K562 (cell line): ENCODE data around the gene F2RL1. TPM values are rescaled to one million over a fixed set of nuclear protein-coding genes. Genes with fewer than 3 reads are reported as not detected.

Experiments
- ARHGAP35 ChIP-seq: fragments of 450-650 bp; IDR thresholded peaks from 2 replicates; pipeline ENCODE4 v1.6.1; 2018; ENCODE audit not compliant: partially characterized antibody
- ARNT ChIP-seq, 2 experiments: fragments of 450-650 bp; IDR thresholded peaks; 2 replicates each; pipeline ENCODE4 v1.6.1; 2016; ENCODE audit warnings: mild to moderate bottlenecking in 1 of 2
- BRCA1 ChIP-seq, 2 experiments: fragments of 450-650 bp in 1 of 2; sonication (generic) in 1 of 2; formaldehyde crosslinking in 1 of 2; IDR thresholded peaks; 2 replicates each; pipeline versions ENCODE4 v1.5.0 to v1.6.1; 2017 to 2020; ENCODE audit warnings: mild to moderate bottlenecking in 1 of 2, missing genetic modification reagents in 1 of 2
- CEBPG ChIP-seq, 3 experiments: fragments of 200-800 bp in 1 of 3; sonication (Bioruptor generic) in 1 of 3; sonication (generic) in 1 of 3; formaldehyde crosslinking in 1 of 3; IDR thresholded peaks in 2 of 3; conservative IDR thresholded peaks in 1 of 3; 2 replicates each; pipeline versions ENCODE4 v1.6.1 to v1.8.0; 2016 to 2022; ENCODE audit warnings: missing compliant biosample characterization in 2 of 3, missing genetic modification characterization in 2 of 3, mild to moderate bottlenecking in 1 of 3, missing genetic modification reagents in 1 of 3
- CREM ChIP-seq: IDR thresholded peaks from 2 replicates; pipeline ENCODE4 v1.6.1; 2014; ENCODE audit warnings: antibody characterized with exemption, low read depth
- ELF2 ChIP-seq: fragments of 250-450 bp; sonication (Bioruptor Pico); IDR thresholded peaks from 2 replicates; pipeline ENCODE4 v1.5.0; 2021; ENCODE audit warnings: mild to moderate bottlenecking
- HINFP ChIP-seq: fragments of 450-650 bp; conservative IDR thresholded peaks from 2 replicates; pipeline ENCODE4 v1.6.1; 2016; ENCODE audit warnings: missing genetic modification characterization, low read depth, mild to moderate bottlenecking, control low read depth, missing compliant biosample characterization
- HNRNPL ChIP-seq: fragments of 200-400 bp; formaldehyde crosslinking; IDR thresholded peaks from 2 replicates; pipeline ENCODE4 v1.6.1; 2017; ENCODE audit warnings: low read depth, mild to moderate bottlenecking, low read length
- HSF4 ChIP-seq: fragments of 250-450 bp; sonication (Bioruptor Pico); IDR thresholded peaks from 2 replicates; pipeline ENCODE4 v2.1.2; 2022; ENCODE audit warnings: mild to moderate bottlenecking, moderate library complexity, borderline replicate concordance
- KDM5B ChIP-seq: fragments of 200-600 bp; sonication (generic); IDR thresholded peaks from 2 replicates; pipeline ENCODE4 v1.6.1; 2012; ENCODE audit warnings: low read depth, mild to moderate bottlenecking, moderate library complexity, low read length, control low read depth, inconsistent platforms; ENCODE audit not compliant: insufficient replicate concordance
- LEF1 ChIP-seq: fragments of 450-650 bp; IDR thresholded peaks from 2 replicates; pipeline ENCODE4 v1.6.1; 2016; ENCODE audit warnings: mild to moderate bottlenecking
- NCOA4 ChIP-seq: fragments of 450-650 bp; IDR thresholded peaks from 2 replicates; pipeline ENCODE4 v1.6.1; 2018; ENCODE audit warnings: mild to moderate bottlenecking; ENCODE audit not compliant: partially characterized antibody
- NFXL1 ChIP-seq: fragments of 450-650 bp; formaldehyde crosslinking; IDR thresholded peaks from 2 replicates; pipeline ENCODE4 v1.4.0; 2021; ENCODE audit warnings: mild to moderate bottlenecking
- PHB2 ChIP-seq: fragments of 450-650 bp; IDR thresholded peaks from 2 replicates; pipeline ENCODE4 v1.6.1; 2017; ENCODE audit warnings: low read depth
- TEAD2 ChIP-seq: fragments of 450-650 bp; IDR thresholded peaks from 2 replicates; pipeline ENCODE4 v1.6.1; 2016; ENCODE audit warnings: missing genetic modification characterization, control low read depth, missing compliant biosample characterization
- TFAM ChIP-seq: fragments of 250-450 bp; sonication (Bioruptor Pico); conservative IDR thresholded peaks from 2 replicates; pipeline ENCODE4 v1.5.0; 2021; ENCODE audit warnings: mild to moderate bottlenecking, moderate library complexity
- THRA ChIP-seq: fragments of 450-650 bp; IDR thresholded peaks from 2 replicates; pipeline ENCODE4 v1.6.1; 2017; ENCODE audit warnings: mild to moderate bottlenecking, moderate library complexity
- polyA plus RNA-seq, 8 experiments: library from polyadenylated mRNA; depleted of rRNA in 4 of 8; stranded (reverse) in 5 of 8; unstranded in 3 of 8; fragments of >200 nt; fragmentation: Nextera tagmentation in 2 of 8; fragmentation: Illumina TruSeq in 1 of 8; extraction: Ambion mirVana in 2 of 8; extraction: Trizol in 1 of 8; gene quantifications; 2 replicates each; pipeline versions ENCODE4 v1.2.1 to v1.2.3, GENCODE V29; 2011 to 2014; ENCODE audit warnings: inconsistent platforms in 1 of 8, missing spikeins in 1 of 8
- total RNA-seq, 7 experiments: library from RNA; depleted of rRNA in 6 of 7; stranded (reverse); fragments of >200 nt in 6 of 7; fragmentation: Illumina TruSeq in 2 of 7; extraction: Trizol in 2 of 7; gene quantifications; 2 replicates each; pipeline versions ENCODE4 v1.2.1 to v1.2.3, GENCODE V29; 2011 to 2021; ENCODE audit warnings: low replicate concordance in 1 of 7
- TF ChIP-seq, protein P1 (sequence below): sonication (generic); formaldehyde crosslinking; IDR thresholded peaks from 2 replicates; pipeline ENCODE4 v1.8.0; 2023; ENCODE audit warnings: mild to moderate bottlenecking, missing genetic modification reagents
- TF ChIP-seq, protein P2 (sequence below): fragments of 250-450 bp; sonication (Bioruptor Pico); IDR thresholded peaks from 2 replicates; pipeline ENCODE4 v1.4.0; 2020; ENCODE audit warnings: mild to moderate bottlenecking, moderate library complexity

The F2RL1 gene
- total and polyA plus RNA-seq, 9 of the 15 experiments (the other 6 are each of a cell fraction or from before 2014, with no cell fraction given), result 0.03 to 0.50 (median 0.27) TPM; not detected in 6

- TF ChIP-seq, protein P1, sequence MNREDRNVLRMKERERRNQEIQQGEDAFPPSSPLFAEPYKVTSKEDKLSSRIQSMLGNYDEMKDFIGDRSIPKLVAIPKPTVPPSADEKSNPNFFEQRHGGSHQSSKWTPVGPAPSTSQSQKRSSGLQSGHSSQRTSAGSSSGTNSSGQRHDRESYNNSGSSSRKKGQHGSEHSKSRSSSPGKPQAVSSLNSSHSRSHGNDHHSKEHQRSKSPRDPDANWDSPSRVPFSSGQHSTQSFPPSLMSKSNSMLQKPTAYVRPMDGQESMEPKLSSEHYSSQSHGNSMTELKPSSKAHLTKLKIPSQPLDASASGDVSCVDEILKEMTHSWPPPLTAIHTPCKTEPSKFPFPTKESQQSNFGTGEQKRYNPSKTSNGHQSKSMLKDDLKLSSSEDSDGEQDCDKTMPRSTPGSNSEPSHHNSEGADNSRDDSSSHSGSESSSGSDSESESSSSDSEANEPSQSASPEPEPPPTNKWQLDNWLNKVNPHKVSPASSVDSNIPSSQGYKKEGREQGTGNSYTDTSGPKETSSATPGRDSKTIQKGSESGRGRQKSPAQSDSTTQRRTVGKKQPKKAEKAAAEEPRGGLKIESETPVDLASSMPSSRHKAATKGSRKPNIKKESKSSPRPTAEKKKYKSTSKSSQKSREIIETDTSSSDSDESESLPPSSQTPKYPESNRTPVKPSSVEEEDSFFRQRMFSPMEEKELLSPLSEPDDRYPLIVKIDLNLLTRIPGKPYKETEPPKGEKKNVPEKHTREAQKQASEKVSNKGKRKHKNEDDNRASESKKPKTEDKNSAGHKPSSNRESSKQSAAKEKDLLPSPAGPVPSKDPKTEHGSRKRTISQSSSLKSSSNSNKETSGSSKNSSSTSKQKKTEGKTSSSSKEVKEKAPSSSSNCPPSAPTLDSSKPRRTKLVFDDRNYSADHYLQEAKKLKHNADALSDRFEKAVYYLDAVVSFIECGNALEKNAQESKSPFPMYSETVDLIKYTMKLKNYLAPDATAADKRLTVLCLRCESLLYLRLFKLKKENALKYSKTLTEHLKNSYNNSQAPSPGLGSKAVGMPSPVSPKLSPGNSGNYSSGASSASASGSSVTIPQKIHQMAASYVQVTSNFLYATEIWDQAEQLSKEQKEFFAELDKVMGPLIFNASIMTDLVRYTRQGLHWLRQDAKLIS (CRISPR knock-in tag), result no peak
- TF ChIP-seq NFXL1 (no peak), CEBPG (CRISPR knock-in tag; IDR thresholded peaks at IDR 0.05) (no peak), CEBPG (tag; conservative IDR thresholded peaks at IDR 0.05 in 1 of 2, IDR thresholded peaks at IDR 0.05 in 1 of 2) (peak in 1 of 2 experiments; percentile 60; a peak in 2 of 4 replicates), ELF2 (no peak), BRCA1 (IDR thresholded peaks at IDR 0.05) (no peak), BRCA1 (CRISPR knock-in tag; IDR thresholded peaks at IDR 0.05) (no peak), LEF1 (peak; percentile 59; the same call in 1 of the 2 replicates), ARHGAP35 (no peak), NCOA4 (no peak), KDM5B (no peak), CREM (0 out of 2 replicates have a peak, but pooled peaks have one; percentile 1), HSF4 (no peak), THRA (no peak), HNRNPL (no peak), PHB2 (no peak), HINFP (tag) (no peak), ARNT (IDR thresholded peaks at IDR 0.05) (no peak), TFAM (CRISPR knock-in tag) (no peak), TEAD2 (tag) (no peak)
- TF ChIP-seq, protein P2, sequence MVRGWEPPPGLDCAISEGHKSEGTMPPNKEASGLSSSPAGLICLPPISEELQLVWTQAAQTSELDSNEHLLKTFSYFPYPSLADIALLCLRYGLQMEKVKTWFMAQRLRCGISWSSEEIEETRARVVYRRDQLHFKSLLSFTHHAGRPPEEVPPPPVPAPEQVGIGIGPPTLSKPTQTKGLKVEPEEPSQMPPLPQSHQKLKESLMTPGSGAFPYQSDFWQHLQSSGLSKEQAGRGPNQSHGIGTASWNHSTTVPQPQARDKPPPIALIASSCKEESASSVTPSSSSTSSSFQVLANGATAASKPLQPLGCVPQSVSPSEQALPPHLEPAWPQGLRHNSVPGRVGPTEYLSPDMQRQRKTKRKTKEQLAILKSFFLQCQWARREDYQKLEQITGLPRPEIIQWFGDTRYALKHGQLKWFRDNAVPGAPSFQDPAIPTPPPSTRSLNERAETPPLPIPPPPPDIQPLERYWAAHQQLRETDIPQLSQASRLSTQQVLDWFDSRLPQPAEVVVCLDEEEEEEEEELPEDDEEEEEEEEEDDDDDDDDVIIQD (CRISPR knock-in tag), result no peak
These were observed 28.1 kb upstream of the F2RL1 start (continued) for GRCh38 chr5:76790632-76791290.
